IMR-90 (cell line): ENCODE measurements around the gene ADGRL3.

ENCODE experiments used
- BHLHE40 ChIP-seq: fragments of 150-350 bp; IDR thresholded peaks from 2 replicates; pipeline ENCODE4 v1.6.1; 2016; ENCODE audit warnings: mild to moderate bottlenecking, low read depth, low read length
- CEBPB ChIP-seq: IDR thresholded peaks from 2 replicates; pipeline ENCODE4 v1.6.1; 2012; ENCODE audit warnings: low read depth, low read length, improper control_type of control experiment
- CHD1 ChIP-seq: IDR thresholded peaks from 2 replicates; pipeline ENCODE4 v1.6.1; 2012; ENCODE audit warnings: low read depth, low read length, improper control_type of control experiment
- CTCF ChIP-seq: conservative IDR thresholded peaks from 2 replicates; pipeline ENCODE4 v1.5.1; 2012; ENCODE audit warnings: mild to moderate bottlenecking, low read depth, low read length, improper control_type of control experiment
- MAFK ChIP-seq: IDR thresholded peaks from 2 replicates; pipeline ENCODE4 v1.6.1; 2012; ENCODE audit warnings: low read depth, low read length, improper control_type of control experiment
- MXI1 ChIP-seq: IDR thresholded peaks from 2 replicates; pipeline ENCODE4 v1.6.1; 2012; ENCODE audit warnings: low read depth, mild to moderate bottlenecking, low read length, moderate library complexity, borderline replicate concordance
- POLR2A ChIP-seq: IDR thresholded peaks from 2 replicates; pipeline ENCODE4 v1.6.1; 2012; ENCODE audit warnings: mild to moderate bottlenecking, low read depth, low read length
- RAD21 ChIP-seq: IDR thresholded peaks from 2 replicates; pipeline ENCODE4 v1.6.1; 2012; ENCODE audit warnings: low read length, improper control_type of control experiment
- RCOR1 ChIP-seq: IDR thresholded peaks from 2 replicates; pipeline ENCODE4 v1.6.1; 2012; ENCODE audit warnings: mild to moderate bottlenecking, low read length, improper control_type of control experiment; ENCODE audit not compliant: insufficient replicate concordance
- RFX5 ChIP-seq: IDR thresholded peaks from 2 replicates; pipeline ENCODE4 v1.8.0; 2012; ENCODE audit warnings: low read depth, mild to moderate bottlenecking, low read length, moderate library complexity
- SMC3 ChIP-seq: fragments of 150-350 bp; IDR thresholded peaks from 2 replicates; pipeline ENCODE4 v1.6.1; 2016; ENCODE audit warnings: low read depth, mild to moderate bottlenecking, antibody characterized with exemption, low read length, moderate library complexity
- TF ChIP-seq, protein P1 (sequence below): fragments of 150-350 bp; IDR thresholded peaks from 2 replicates; pipeline ENCODE4 v1.6.1; 2017; ENCODE audit warnings: mild to moderate bottlenecking, antibody characterized with exemption, low read length, low read depth

DNA sequence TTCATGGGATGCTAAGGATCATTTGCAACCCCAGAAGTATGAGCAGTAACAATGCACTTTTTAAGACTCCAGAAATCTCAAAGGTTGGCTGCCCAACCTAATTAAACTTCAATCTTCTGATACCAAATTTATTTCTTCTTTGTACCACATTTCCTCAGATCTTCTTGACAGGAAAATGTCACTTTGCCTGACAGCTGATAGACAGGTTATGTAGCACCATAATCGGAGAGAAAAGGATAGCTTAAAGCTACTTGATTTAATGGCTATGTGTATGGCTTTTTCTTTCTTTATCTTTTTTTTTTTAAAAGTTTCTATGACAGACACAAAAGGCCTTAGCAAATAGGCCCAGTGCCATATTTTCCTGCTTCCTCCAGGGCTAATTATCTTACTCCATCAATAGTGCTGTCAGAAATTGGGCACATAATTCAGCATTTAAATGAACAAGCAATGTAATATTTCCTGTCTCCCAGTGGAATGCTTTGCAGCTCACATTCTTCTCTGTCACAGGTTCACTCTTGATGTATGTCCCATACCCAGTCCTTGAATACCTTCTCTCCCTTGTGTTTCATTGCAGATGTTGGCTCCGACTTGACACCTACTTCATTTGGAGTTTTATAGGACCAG lies 795.7 kb downstream of the ADGRL3 start:
- TF ChIP-seq CTCF, result no peak
- TF ChIP-seq RFX5, result no peak
- TF ChIP-seq POLR2A, result no peak
- TF ChIP-seq SMC3, result no peak
- TF ChIP-seq CEBPB, result no peak
- no peak for TF ChIP-seq CHD1
- TF ChIP-seq RAD21, result no peak
- TF ChIP-seq, protein P1, sequence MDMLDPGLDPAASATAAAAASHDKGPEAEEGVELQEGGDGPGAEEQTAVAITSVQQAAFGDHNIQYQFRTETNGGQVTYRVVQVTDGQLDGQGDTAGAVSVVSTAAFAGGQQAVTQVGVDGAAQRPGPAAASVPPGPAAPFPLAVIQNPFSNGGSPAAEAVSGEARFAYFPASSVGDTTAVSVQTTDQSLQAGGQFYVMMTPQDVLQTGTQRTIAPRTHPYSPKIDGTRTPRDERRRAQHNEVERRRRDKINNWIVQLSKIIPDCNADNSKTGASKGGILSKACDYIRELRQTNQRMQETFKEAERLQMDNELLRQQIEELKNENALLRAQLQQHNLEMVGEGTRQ, result no peak
- TF ChIP-seq BHLHE40, result no peak
- TF ChIP-seq MAFK, result no peak
- TF ChIP-seq MXI1, result no peak
- TF ChIP-seq RCOR1, result no peak
